ENCODE data around the gene TMPRSS6.

The TMPRSS6 gene

DNA sequence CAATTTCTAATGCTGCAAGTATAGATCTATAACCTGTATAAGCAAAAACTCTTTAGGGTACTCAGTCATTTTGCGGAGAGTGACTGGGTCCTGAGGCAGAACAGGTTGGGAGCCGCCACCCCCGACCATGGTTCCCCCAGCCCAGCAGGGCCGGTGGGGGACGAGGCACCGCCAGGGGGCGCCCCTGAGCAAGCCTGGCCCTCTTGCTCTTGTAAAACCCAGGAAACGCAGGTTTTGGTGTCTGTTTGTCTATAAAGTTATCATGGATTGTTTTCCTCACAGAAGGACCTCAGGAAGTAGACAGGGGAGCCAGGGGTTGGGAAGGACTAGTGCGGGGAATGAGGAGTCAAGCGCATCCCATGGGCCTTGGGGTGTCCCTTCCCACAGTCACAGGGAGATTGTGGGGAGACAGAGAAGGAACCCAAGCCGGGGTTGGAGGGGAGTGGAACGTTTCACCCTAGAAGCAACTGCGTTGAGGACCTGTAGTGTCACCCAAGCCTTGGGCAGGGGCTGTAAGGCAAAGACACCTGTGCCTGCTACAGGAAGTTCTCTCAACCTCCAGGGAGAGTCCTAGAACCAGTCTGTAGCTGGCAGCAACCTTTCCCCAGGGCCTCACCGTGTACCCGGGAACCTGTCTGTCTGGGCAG, 31.6 kb downstream of the TMPRSS6 start:
- TF ChIP-seq EZH2phosphoT487 (IDR thresholded peaks at IDR 0.05; ENCODE audit: borderline replicate concordance, low read length): no peak
- TF ChIP-seq, protein P1, sequence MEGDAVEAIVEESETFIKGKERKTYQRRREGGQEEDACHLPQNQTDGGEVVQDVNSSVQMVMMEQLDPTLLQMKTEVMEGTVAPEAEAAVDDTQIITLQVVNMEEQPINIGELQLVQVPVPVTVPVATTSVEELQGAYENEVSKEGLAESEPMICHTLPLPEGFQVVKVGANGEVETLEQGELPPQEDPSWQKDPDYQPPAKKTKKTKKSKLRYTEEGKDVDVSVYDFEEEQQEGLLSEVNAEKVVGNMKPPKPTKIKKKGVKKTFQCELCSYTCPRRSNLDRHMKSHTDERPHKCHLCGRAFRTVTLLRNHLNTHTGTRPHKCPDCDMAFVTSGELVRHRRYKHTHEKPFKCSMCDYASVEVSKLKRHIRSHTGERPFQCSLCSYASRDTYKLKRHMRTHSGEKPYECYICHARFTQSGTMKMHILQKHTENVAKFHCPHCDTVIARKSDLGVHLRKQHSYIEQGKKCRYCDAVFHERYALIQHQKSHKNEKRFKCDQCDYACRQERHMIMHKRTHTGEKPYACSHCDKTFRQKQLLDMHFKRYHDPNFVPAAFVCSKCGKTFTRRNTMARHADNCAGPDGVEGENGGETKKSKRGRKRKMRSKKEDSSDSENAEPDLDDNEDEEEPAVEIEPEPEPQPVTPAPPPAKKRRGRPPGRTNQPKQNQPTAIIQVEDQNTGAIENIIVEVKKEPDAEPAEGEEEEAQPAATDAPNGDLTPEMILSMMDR (IDR thresholded peaks at IDR 0.05; ENCODE audit: low read depth, low read length, poor library complexity, severe bottlenecking): peak; percentile 99
- no peaks in the 10 kb centered on the region for H3F3A ChIP-seq (ENCODE audit: control insufficient read depth, insufficient read depth)
- peaks cover 42% of the 10 kb centered on the region for H3K4me1 ChIP-seq (ENCODE audit: control insufficient read depth, low read length)
- peaks cover 11% of the 10 kb centered on the region for H3K27me3 ChIP-seq (ENCODE audit: control insufficient read depth, low read length)
- no peaks in the 10 kb centered on the region for H3K9me3 ChIP-seq (ENCODE audit: control insufficient read depth, insufficient read depth, low read length)
- no peaks in the 10 kb centered on the region for H3K36me3 ChIP-seq (ENCODE audit: control insufficient read depth, low read length)
- H3K9me2 ChIP-seq (replicated peaks; ENCODE audit: control insufficient read depth, low read length): no peaks in the 10 kb centered on the region
- no peaks in the 10 kb centered on the region for H3K79me2 ChIP-seq (ENCODE audit: control insufficient read depth, low read length)
- H3K4me3 ChIP-seq (ENCODE audit: low read length): no peak overlapping the region
- no peaks in the 10 kb centered on the region for H4K20me1 ChIP-seq (ENCODE audit: control insufficient read depth, insufficient read depth, low read depth, low read length)
- 0 out of 2 replicates have a peak overlapping the region, but pooled peaks have one; percentile 11 for H3K4me2 ChIP-seq (ENCODE audit: low read length)
- no peak overlapping the region for H3K27ac ChIP-seq (ENCODE audit: low read depth, low read length)

DNA sequence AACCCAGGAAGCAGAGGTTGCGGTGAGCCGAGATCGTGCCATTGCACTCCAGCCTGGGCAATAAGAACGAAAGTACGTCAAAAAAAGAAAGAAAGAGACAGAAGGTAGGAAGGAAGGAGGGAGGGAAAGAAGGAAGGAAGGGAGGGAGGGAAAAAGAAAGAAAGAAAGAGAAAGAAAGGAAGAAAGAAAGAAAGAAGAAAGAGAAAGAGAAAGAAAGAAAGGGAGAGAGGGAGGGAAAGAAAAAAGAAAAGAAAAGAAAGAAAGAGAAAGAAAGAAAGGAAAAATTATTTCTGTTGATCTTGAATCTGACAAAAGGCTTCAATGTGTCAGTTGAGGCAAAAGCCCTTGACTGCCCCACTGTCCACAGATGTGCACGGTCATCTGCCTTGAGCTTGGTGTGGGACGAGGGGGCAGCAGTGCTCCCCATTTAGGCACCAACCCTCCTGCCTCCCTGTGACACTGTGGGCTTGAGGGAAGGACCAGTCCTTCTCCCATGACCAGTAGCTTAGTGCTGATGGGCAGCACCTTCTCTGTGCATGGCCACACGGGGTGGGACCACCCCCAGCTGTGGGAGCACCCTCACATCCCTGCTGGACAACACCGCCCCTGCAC, 33.6 kb downstream of the TMPRSS6 start:
- H3K79me2 ChIP-seq (ENCODE audit: control insufficient read depth, low read length): no peaks in the 10 kb centered on the region
- H3K27me3 ChIP-seq (ENCODE audit: control insufficient read depth, low read length): peaks cover 11% of the 10 kb centered on the region
- H3K9me3 ChIP-seq (ENCODE audit: control insufficient read depth, insufficient read depth, low read length): no peaks in the 10 kb centered on the region

DNA sequence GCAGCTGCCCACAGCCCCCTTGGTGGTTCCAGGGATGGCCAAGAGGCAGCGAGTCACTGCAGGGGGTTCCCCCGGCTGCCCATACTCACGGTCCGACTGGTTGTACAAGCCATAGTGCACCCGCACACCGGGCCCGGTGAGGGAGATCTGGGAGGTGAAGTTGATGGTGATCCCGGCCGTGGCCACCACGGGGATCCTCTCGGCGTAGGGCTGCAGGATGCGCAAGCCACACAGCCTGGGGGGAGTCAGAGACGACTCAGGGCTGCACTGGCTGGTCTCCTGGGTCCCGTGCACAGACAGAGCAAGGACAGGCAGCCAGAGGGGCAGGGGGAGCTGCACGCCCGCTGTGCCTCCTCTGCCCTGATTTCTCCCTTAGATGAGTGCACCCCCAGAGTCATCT, 34.5 kb downstream of the TMPRSS6 start:
- Histone ChIP-seq H3K4me2 (ENCODE audit: low read length) (no peak overlapping the region), H3K4me3 (ENCODE audit: low read length) (no peak overlapping the region), H3K79me2 (ENCODE audit: control insufficient read depth, low read length) (no peaks in the 10 kb centered on the region), H3K36me3 (ENCODE audit: control insufficient read depth, low read length) (no peaks in the 10 kb centered on the region), H3F3A (ENCODE audit: control insufficient read depth, insufficient read depth) (no peaks in the 10 kb centered on the region), H4K20me1 (ENCODE audit: control insufficient read depth, insufficient read depth, low read depth, low read length) (no peaks in the 10 kb centered on the region), H3K27ac (ENCODE audit: low read depth, low read length) (no peak overlapping the region), H3K9me3 (ENCODE audit: control insufficient read depth, insufficient read depth, low read length) (no peaks in the 10 kb centered on the region), H3K27me3 (ENCODE audit: control insufficient read depth, low read length) (peaks cover 11% of the 10 kb centered on the region), H3K4me1 (ENCODE audit: control insufficient read depth, low read length) (peaks cover 21% of the 10 kb centered on the region), H3K9me2 (replicated peaks; ENCODE audit: control insufficient read depth, low read length) (no peaks in the 10 kb centered on the region)
- TF ChIP-seq, protein P1 (IDR thresholded peaks at IDR 0.05; ENCODE audit: low read depth, low read length, poor library complexity, severe bottlenecking): no peak
- TF ChIP-seq EZH2phosphoT487 (IDR thresholded peaks at IDR 0.05; ENCODE audit: borderline replicate concordance, low read length): no peak

More for the DNA sequence above, 33.6 kb downstream of the TMPRSS6 start:
- Histone ChIP-seq H4K20me1 (ENCODE audit: control insufficient read depth, insufficient read depth, low read depth, low read length) (no peaks in the 10 kb centered on the region), H3K4me2 (ENCODE audit: low read length) (no peak overlapping the region), H3K4me3 (ENCODE audit: low read length) (no peak overlapping the region), H3K36me3 (ENCODE audit: control insufficient read depth, low read length) (no peaks in the 10 kb centered on the region), H3K27ac (ENCODE audit: low read depth, low read length) (no peak overlapping the region), H3K4me1 (ENCODE audit: control insufficient read depth, low read length) (peaks cover 30% of the 10 kb centered on the region), H3K9me2 (replicated peaks; ENCODE audit: control insufficient read depth, low read length) (no peaks in the 10 kb centered on the region), H3F3A (ENCODE audit: control insufficient read depth, insufficient read depth) (no peaks in the 10 kb centered on the region)
- TF ChIP-seq, protein P1 (IDR thresholded peaks at IDR 0.05; ENCODE audit: low read depth, low read length, poor library complexity, severe bottlenecking): no peak

Data from DOHH2 (cell line).